ENCODE data around the gene OPA1. TPM values are rescaled to one million over a fixed set of nuclear protein-coding genes. Genes with fewer than 3 reads are reported as not detected.

The OPA1 gene
- total and polyA plus RNA-seq, 2 of the 13 experiments (the other 11 are each of a cell fraction or from before 2014, with no cell fraction given): 26.7 to 78.5 TPM

DNA sequence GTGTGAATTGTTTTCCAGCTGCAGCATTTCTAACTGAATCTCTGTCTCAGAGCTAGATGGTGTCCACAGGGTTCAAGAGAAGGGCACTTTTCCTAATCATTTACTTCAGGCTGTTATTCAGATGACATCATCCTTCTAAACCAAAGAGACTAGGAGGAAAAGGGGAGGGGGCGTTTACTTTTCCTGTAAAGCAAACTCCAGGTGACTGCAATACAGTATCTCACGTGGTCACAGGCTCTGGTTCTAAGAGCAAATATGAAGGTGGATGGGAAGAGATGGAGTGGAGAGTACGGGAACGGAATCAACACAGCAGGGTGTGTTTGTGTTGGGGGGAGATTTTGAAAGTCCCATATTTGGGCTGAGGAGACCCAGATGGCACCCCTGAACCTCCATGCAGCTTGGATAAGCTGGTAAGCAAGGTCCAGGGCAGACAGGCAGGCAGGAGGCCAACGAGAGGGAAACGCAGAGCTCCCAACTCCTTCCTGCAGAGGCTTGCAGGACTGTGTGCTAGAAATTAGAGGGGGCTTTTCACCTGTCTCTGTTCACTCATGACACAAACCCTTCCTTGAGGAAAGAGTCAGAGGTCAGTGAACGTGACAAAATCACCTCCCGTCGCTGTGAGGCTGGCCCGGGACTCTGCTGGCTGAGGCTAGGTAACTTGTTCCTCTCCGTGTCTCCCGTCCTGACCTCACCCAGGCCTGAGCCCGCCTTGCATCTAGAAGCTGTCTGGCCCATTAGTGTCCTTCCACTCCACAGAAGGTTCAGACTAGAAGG is 151.2 kb downstream of the OPA1 start (continued):
- TF ChIP-seq, protein P1, sequence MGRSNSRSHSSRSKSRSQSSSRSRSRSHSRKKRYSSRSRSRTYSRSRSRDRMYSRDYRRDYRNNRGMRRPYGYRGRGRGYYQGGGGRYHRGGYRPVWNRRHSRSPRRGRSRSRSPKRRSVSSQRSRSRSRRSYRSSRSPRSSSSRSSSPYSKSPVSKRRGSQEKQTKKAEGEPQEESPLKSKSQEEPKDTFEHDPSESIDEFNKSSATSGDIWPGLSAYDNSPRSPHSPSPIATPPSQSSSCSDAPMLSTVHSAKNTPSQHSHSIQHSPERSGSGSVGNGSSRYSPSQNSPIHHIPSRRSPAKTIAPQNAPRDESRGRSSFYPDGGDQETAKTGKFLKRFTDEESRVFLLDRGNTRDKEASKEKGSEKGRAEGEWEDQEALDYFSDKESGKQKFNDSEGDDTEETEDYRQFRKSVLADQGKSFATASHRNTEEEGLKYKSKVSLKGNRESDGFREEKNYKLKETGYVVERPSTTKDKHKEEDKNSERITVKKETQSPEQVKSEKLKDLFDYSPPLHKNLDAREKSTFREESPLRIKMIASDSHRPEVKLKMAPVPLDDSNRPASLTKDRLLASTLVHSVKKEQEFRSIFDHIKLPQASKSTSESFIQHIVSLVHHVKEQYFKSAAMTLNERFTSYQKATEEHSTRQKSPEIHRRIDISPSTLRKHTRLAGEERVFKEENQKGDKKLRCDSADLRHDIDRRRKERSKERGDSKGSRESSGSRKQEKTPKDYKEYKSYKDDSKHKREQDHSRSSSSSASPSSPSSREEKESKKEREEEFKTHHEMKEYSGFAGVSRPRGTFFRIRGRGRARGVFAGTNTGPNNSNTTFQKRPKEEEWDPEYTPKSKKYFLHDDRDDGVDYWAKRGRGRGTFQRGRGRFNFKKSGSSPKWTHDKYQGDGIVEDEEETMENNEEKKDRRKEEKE (IDR thresholded peaks at IDR 0.05): no peak
- TF ChIP-seq SMAD1 (CRISPR knock-in tag; IDR thresholded peaks at IDR 0.05; ENCODE audit: borderline replicate concordance, low read depth) (peak; percentile 12; the same call in 1 of the 2 replicates), IRF2 (CRISPR knock-in tag; IDR thresholded peaks at IDR 0.05) (peak; percentile 67), PREB (CRISPR knock-in tag; IDR thresholded peaks at IDR 0.05) (no peak), ZNF331 (CRISPR knock-in tag; IDR thresholded peaks at IDR 0.05) (peak; percentile 65; the same call in 1 of the 2 replicates), SNAI1 (CRISPR knock-in tag; IDR thresholded peaks at IDR 0.05; ENCODE audit: borderline replicate concordance) (no peak), MAZ (IDR thresholded peaks at IDR 0.05; ENCODE audit: borderline replicate concordance, low read depth, low read length) (peak; percentile 60; the same call in 1 of the 2 replicates), MAZ (CRISPR knock-in tag; IDR thresholded peaks at IDR 0.05; ENCODE audit: low read depth) (peak; percentile 77), ATRX (CRISPR knock-in tag; IDR thresholded peaks at IDR 0.05; ENCODE audit: borderline replicate concordance) (no peak), RFX5 (IDR thresholded peaks at IDR 0.05; ENCODE audit: low read depth, low read length) (no peak), NFIB (CRISPR knock-in tag; IDR thresholded peaks at IDR 0.05; ENCODE audit: borderline replicate concordance) (no peak), NFATC3 (CRISPR knock-in tag; IDR thresholded peaks at IDR 0.05) (peak; percentile 90; the same call in 1 of the 2 replicates), SNRNP70 (IDR thresholded peaks at IDR 0.05; ENCODE audit: low read depth, low read length) (no peak), NBN (conservative IDR thresholded peaks at IDR 0.05) (no peak), ZNF607 (CRISPR knock-in tag; IDR thresholded peaks at IDR 0.05; ENCODE audit: borderline replicate concordance) (peak; percentile 20; the same call in 1 of the 2 replicates), DDIT3 (CRISPR knock-in tag; IDR thresholded peaks at IDR 0.05) (no peak), NKX3-1 (CRISPR knock-in tag; IDR thresholded peaks at IDR 0.05) (no peak)
- TF ChIP-seq, protein P2, sequence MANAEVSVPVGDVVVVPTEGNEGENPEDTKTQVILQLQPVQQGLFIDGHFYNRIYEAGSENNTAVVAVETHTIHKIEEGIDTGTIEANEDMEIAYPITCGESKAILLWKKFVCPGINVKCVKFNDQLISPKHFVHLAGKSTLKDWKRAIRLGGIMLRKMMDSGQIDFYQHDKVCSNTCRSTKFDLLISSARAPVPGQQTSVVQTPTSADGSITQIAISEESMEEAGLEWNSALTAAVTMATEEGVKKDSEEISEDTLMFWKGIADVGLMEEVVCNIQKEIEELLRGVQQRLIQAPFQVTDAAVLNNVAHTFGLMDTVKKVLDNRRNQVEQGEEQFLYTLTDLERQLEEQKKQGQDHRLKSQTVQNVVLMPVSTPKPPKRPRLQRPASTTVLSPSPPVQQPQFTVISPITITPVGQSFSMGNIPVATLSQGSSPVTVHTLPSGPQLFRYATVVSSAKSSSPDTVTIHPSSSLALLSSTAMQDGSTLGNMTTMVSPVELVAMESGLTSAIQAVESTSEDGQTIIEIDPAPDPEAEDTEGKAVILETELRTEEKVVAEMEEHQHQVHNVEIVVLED (CRISPR knock-in tag; IDR thresholded peaks at IDR 0.05; ENCODE audit: borderline replicate concordance): 0 out of 2 replicates have a peak, but pooled peaks have one; percentile 35
- TF ChIP-seq, protein P3, sequence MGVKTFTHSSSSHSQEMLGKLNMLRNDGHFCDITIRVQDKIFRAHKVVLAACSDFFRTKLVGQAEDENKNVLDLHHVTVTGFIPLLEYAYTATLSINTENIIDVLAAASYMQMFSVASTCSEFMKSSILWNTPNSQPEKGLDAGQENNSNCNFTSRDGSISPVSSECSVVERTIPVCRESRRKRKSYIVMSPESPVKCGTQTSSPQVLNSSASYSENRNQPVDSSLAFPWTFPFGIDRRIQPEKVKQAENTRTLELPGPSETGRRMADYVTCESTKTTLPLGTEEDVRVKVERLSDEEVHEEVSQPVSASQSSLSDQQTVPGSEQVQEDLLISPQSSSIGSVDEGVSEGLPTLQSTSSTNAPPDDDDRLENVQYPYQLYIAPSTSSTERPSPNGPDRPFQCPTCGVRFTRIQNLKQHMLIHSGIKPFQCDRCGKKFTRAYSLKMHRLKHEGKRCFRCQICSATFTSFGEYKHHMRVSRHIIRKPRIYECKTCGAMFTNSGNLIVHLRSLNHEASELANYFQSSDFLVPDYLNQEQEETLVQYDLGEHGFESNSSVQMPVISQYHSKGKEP (CRISPR knock-in tag; IDR thresholded peaks at IDR 0.05): no peak
- TF ChIP-seq, protein P4, sequence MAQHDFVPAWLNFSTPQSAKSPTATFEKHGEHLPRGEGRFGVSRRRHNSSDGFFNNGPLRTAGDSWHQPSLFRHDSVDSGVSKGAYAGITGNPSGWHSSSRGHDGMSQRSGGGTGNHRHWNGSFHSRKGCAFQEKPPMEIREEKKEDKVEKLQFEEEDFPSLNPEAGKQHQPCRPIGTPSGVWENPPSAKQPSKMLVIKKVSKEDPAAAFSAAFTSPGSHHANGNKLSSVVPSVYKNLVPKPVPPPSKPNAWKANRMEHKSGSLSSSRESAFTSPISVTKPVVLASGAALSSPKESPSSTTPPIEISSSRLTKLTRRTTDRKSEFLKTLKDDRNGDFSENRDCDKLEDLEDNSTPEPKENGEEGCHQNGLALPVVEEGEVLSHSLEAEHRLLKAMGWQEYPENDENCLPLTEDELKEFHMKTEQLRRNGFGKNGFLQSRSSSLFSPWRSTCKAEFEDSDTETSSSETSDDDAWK (CRISPR knock-in tag; IDR thresholded peaks at IDR 0.05): no peak
